HEK293 (cell line): ENCODE results near the gene TRIM40.

Source experiments
- CTCF ChIP-seq: fragments of 450-650 bp; formaldehyde crosslinking; IDR thresholded peaks from 2 replicates; pipeline ENCODE4 v1.5.1; 2016; ENCODE audit warnings: missing biosample characterization, missing genetic modification characterization
- ZNF138 ChIP-seq: fragments of 450-650 bp; formaldehyde crosslinking; IDR thresholded peaks from 2 replicates; pipeline ENCODE4 v1.5.1; 2016; ENCODE audit warnings: missing biosample characterization, missing genetic modification characterization, borderline replicate concordance

GRCh38 chr6:30167101-30167500 is 31.2 kb downstream of the TRIM40 start:
- TF ChIP-seq ZNF138 (tag by site-specific recombination) (no peak), CTCF (no peak)
